Gastroesophageal sphincter (tissue), 3 donors: Measurements from ENCODE around the gene ANKRD1.

ENCODE experiments used
- CTCF ChIP-seq, 4 experiments: fragments of 200-600 bp in 2 of 4; fragments of 450-650 bp in 2 of 4; sonication (generic) in 1 of 4; IDR thresholded peaks; one replicate each; pipeline ENCODE4 v1.5.1; 2017 to 2019; ENCODE audit warnings: antibody characterized with exemption in 4 of 4, mild to moderate bottlenecking in 2 of 4, moderate library complexity in 2 of 4
- EP300 ChIP-seq: sonication (generic); formaldehyde crosslinking; IDR thresholded peaks from one replicate; pipeline ENCODE4 v1.6.1; 2017; ENCODE audit warnings: antibody characterized with exemption, mild to moderate bottlenecking
- POLR2A ChIP-seq, 2 donors: fragments of 450-650 bp; IDR thresholded peaks; one replicate each; pipeline ENCODE4 v1.6.1; 2017; ENCODE audit warnings: antibody characterized with exemption in 2 of 2, mild to moderate bottlenecking in 2 of 2, moderate library complexity in 1 of 2
- POLR2AphosphoS5 ChIP-seq: sonication (generic); formaldehyde crosslinking; IDR thresholded peaks from one replicate; pipeline ENCODE4 v1.6.1; 2017; ENCODE audit warnings: antibody characterized with exemption

GRCh38 chr10:90927293-90927692, 6.4 kb upstream of the ANKRD1 start:
- no peak for TF ChIP-seq CTCF (IDR thresholded peaks at IDR 0.05)
- no peak for TF ChIP-seq POLR2A (IDR thresholded peaks at IDR 0.05)
- no peak for TF ChIP-seq POLR2AphosphoS5
- no peak for TF ChIP-seq EP300
